OCI-LY1 (cell line): ENCODE data around the gene NAV1.

ENCODE experiments used
- H2AFZ ChIP-seq: fragments of 200-600 bp; sonication (generic), shearing (Covaris generic); 2 replicates; pipeline ENCODE4 v1.6.0; 2014; ENCODE audit warnings: antibody characterized with exemption, mild to moderate bottlenecking, low read length
- H3F3A ChIP-seq: fragments of 200-600 bp; sonication (generic), shearing (Covaris generic); 2 replicates; pipeline ENCODE4 v1.6.0; 2014; ENCODE audit warnings: mild to moderate bottlenecking, antibody characterized with exemption, low read length, moderate library complexity; ENCODE audit not compliant: insufficient read depth
- H3K27ac ChIP-seq: fragments of 200-600 bp; sonication (generic); 2 replicates; pipeline ENCODE4 v1.5.1; 2014; ENCODE audit warnings: low read length, mixed run types, mild to moderate bottlenecking, low read depth; ENCODE audit not compliant: poor library complexity, severe bottlenecking
- H3K27me3 ChIP-seq: fragments of 200-600 bp; sonication (generic); 2 replicates; pipeline ENCODE4 v1.6.0; 2014; ENCODE audit warnings: antibody characterized with exemption, mild to moderate bottlenecking, low read length, moderate library complexity; ENCODE audit not compliant: insufficient read depth
- H3K36me3 ChIP-seq: fragments of 200-600 bp; sonication (generic); 2 replicates; pipeline ENCODE4 v1.6.1; 2014; ENCODE audit warnings: mild to moderate bottlenecking, antibody characterized with exemption, low read length, moderate library complexity, mixed read lengths; ENCODE audit not compliant: insufficient read depth
- H3K4me1 ChIP-seq: fragments of 200-600 bp; sonication (generic); 2 replicates; pipeline ENCODE4 v1.5.1; 2014; ENCODE audit warnings: mild to moderate bottlenecking, low read length, moderate library complexity; ENCODE audit not compliant: insufficient read depth, severe bottlenecking
- H3K4me2 ChIP-seq: fragments of 200-600 bp; sonication (generic), shearing (Covaris generic); 2 replicates; pipeline ENCODE4 v1.6.1; 2014; ENCODE audit warnings: low read length
- H3K4me3 ChIP-seq: fragments of 200-600 bp; sonication (generic); 2 replicates; pipeline ENCODE4 v1.5.1; 2014; ENCODE audit warnings: low read length, low read depth, mild to moderate bottlenecking, mixed read lengths; ENCODE audit not compliant: poor library complexity, severe bottlenecking
- H3K79me2 ChIP-seq: fragments of 200-600 bp; shearing (Covaris generic); 2 replicates; pipeline ENCODE4 v1.6.1; 2016; ENCODE audit warnings: mixed run types, low read length, mixed read lengths; ENCODE audit not compliant: insufficient read depth
- H3K9ac ChIP-seq: fragments of 200-600 bp; sonication (generic), shearing (Covaris generic); 2 replicates; pipeline ENCODE4 v1.6.1; 2014; ENCODE audit warnings: mild to moderate bottlenecking, low read length, mixed read lengths
- H3K9me2 ChIP-seq: fragments of 200-600 bp; sonication (generic), shearing (Covaris generic); 2 replicates; pipeline ENCODE4 v1.6.1; 2014; ENCODE audit warnings: low read depth, mild to moderate bottlenecking, low read length, mixed read lengths
- H3K9me3 ChIP-seq: fragments of 200-600 bp; shearing (Covaris generic); 2 replicates; pipeline ENCODE4 v1.6.1; 2014; ENCODE audit warnings: low read length, mixed read lengths
- H4K20me1 ChIP-seq: fragments of 200-600 bp; sonication (generic), shearing (Covaris generic); 2 replicates; pipeline ENCODE4 v1.6.0; 2016; ENCODE audit warnings: mild to moderate bottlenecking, low read length; ENCODE audit not compliant: insufficient read depth
- EZH2 ChIP-seq: fragments of 200-600 bp; sonication (generic), shearing (Covaris generic); IDR thresholded peaks from 2 replicates; pipeline ENCODE4 v1.8.0; 2017; ENCODE audit warnings: borderline replicate concordance, mixed run types, mild to moderate bottlenecking, antibody characterized with exemption, low read length, moderate library complexity, mixed read lengths
- TF ChIP-seq, protein P1 (sequence below): fragments of 200-600 bp; sonication (generic), shearing (Covaris generic); IDR thresholded peaks from 2 replicates; pipeline ENCODE4 v1.5.1; 2017; ENCODE audit warnings: mild to moderate bottlenecking, antibody characterized with exemption, low read length, moderate library complexity, mixed read lengths

NAV1 gene

DNA sequence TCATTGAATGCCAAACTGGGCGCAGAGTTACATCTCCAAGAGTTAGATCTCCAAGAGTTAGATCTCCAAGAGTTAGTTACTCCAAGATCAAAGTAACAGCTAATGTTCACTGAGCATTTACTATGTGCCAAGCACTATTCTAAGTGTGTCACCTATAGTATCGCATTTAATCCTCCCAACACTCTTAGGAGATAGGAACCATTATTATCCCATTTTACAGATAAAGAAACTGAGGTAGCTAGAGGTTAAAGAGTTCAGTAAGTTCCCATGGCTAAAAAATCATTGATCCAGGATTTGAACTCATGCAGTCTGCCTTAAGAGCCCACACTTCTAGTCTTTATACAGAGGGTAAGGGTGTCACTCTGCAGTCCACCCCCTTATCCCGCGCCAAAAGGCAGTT, 1.5 kb upstream of the NAV1 start:
- H3K27ac ChIP-seq: no peak overlapping the region
- H3K9me2 ChIP-seq: no peaks in the 10 kb centered on the region
- H3K9ac ChIP-seq: no peak overlapping the region
- no peak overlapping the region for H3K4me2 ChIP-seq
- no peaks in the 10 kb centered on the region for H3K79me2 ChIP-seq
- H2AFZ ChIP-seq: no peak overlapping the region
- H3K4me1 ChIP-seq: no peaks in the 10 kb centered on the region
- no peak overlapping the region for H3K4me3 ChIP-seq
- H3F3A ChIP-seq: no peaks in the 10 kb centered on the region
- H3K27me3 ChIP-seq: peaks cover 8% of the 10 kb centered on the region
- no peaks in the 10 kb centered on the region for H3K9me3 ChIP-seq
- TF ChIP-seq, protein P1, sequence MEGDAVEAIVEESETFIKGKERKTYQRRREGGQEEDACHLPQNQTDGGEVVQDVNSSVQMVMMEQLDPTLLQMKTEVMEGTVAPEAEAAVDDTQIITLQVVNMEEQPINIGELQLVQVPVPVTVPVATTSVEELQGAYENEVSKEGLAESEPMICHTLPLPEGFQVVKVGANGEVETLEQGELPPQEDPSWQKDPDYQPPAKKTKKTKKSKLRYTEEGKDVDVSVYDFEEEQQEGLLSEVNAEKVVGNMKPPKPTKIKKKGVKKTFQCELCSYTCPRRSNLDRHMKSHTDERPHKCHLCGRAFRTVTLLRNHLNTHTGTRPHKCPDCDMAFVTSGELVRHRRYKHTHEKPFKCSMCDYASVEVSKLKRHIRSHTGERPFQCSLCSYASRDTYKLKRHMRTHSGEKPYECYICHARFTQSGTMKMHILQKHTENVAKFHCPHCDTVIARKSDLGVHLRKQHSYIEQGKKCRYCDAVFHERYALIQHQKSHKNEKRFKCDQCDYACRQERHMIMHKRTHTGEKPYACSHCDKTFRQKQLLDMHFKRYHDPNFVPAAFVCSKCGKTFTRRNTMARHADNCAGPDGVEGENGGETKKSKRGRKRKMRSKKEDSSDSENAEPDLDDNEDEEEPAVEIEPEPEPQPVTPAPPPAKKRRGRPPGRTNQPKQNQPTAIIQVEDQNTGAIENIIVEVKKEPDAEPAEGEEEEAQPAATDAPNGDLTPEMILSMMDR: no peak
- no peak for TF ChIP-seq EZH2
- no peaks in the 10 kb centered on the region for H4K20me1 ChIP-seq
- H3K36me3 ChIP-seq: no peaks in the 10 kb centered on the region

DNA sequence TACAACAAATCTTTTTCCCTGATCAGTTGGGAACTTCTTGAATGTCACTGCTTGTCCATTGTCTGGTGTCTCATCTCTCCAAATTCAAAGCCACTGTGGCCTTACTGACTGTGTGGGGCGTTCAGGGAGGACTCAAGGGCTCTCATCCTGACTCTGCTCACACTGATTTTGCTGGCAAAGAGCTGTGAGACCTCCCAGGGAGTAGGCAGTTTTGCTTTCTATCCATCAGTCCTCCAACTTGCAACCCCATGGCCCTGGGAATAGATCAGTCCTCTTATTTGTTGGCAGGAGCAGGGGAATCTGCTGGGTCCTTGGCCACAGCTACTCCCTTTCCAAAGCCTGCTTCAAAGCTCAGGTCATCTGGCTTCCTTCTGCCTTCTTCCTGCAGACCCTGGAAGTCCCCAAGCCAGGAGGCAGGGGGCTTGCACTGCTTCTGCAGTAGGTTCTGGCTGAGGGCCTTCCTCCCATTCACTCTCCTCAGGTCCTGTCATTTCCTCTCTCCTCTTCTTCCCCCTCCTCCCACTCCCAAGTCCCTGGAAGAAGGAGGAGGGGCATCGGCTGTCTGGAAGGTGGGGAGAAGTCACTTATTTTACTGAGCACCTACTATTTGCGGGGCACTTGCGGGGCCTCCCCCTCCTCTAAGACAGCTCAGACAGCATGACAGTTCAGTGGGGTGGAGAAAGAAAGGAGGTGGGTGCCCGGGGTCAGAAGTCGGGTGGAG, 876 bp upstream of the NAV1 start:
- Histone ChIP-seq H3K9ac (no peak overlapping the region), H3K4me3 (no peak overlapping the region), H3K9me3 (no peaks in the 10 kb centered on the region), H3K4me2 (no peak overlapping the region), H3K9me2 (no peaks in the 10 kb centered on the region), H4K20me1 (no peaks in the 10 kb centered on the region), H3K27ac (no peak overlapping the region), H2AFZ (no peak overlapping the region), H3F3A (no peaks in the 10 kb centered on the region), H3K4me1 (no peaks in the 10 kb centered on the region), H3K27me3 (peaks cover 8% of the 10 kb centered on the region), H3K79me2 (no peaks in the 10 kb centered on the region), H3K36me3 (no peaks in the 10 kb centered on the region)
- TF ChIP-seq EZH2: no peak
- TF ChIP-seq, protein P1: no peak

DNA sequence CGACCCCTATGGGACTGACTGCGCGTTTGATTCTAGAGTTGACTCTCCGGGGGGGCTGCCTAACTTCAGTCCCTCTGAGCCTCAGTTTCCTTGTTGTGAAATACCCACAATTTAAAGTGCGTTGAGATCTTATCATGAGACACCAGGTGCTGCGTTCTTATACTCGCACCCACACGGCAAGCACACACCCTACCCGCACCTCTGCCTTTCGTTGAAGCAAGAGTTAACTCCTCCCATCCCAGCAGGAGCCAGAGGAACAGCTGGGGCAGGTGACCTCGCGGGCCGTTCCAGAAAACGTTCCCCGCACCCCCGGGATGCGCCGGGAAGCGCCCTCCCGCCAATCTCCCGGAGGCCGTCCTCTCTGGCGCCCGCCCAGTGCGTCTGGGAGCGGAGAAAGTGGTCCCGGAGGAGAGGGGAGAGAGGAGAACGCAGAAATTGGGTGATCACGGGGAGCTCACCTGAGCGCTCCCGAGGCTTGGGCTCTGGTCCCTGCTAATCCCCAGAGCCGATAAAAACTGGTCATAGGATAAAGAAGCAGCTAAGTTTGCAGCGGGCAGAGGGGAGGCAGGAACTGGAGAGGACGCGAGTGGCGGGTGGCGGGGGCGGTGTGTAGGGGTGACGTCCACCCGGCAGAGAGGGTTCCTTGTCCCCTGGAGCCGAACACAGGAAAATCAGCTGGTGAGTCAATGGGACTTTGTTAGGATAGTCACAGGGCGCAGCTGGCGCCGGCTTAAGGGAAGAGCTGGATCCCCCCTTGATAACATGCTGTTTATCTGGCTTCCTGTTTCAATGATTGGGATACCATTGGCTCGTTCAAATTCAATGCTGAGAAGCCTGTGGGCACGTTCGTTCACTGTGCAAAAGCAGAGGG, 869 bp downstream of the NAV1 start:
- H4K20me1 ChIP-seq: no peaks in the 10 kb centered on the region
- no peaks in the 10 kb centered on the region for H3K9me3 ChIP-seq
- TF ChIP-seq, protein P1: no peak
- TF ChIP-seq EZH2: no peak
- H3K4me1 ChIP-seq: no peaks in the 10 kb centered on the region
- no peak overlapping the region for H2AFZ ChIP-seq
- no peaks in the 10 kb centered on the region for H3F3A ChIP-seq
- no peak overlapping the region; the same call in 1 of the 2 replicates for H3K4me2 ChIP-seq
- peak overlapping the region; percentile 4 for H3K4me3 ChIP-seq
- H3K79me2 ChIP-seq: no peaks in the 10 kb centered on the region
- H3K9ac ChIP-seq: no peak overlapping the region
- no peaks in the 10 kb centered on the region for H3K36me3 ChIP-seq
- H3K27ac ChIP-seq: no peak overlapping the region
- H3K27me3 ChIP-seq: peaks cover 8% of the 10 kb centered on the region
- no peaks in the 10 kb centered on the region for H3K9me2 ChIP-seq
